NCI-H128 (cell line): ENCODE measurements around the gene CRTC1.
A peak's percentile ranks its signal among the peaks of the same experiment; 100 is the strongest.

ENCODE experiments used
- DNase-seq: peaks from one replicate; lab custom pipeline; 2025; ENCODE audit not compliant: unreplicated experiment; lab: John Stamatoyannopoulos, UW

CRTC1 gene

DNA sequence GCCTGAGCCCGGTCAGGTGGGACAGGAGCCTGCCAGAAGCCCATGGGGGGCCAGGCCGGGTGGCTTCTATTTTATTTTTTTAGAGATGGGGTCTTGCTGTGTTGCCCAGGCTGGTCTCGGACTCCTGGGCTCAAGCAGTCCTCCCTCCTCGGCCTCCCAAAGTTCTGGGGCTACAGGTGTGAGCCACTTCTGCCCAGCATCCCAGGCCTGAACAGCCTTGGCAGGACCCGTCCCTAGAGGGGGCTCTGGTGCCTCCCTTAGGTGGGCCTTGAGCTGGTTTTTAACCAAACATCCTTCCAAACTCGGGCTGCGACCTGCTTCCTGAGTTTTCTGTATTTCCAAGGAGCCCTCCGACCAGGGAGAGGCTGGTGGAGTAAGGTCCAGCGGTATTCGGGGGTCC is 97.2 kb downstream of the CRTC1 start:
- DNase-seq, result no peak

- DNase-seq, result no peak
These were observed 97.6 kb downstream of the CRTC1 start for GRCh38 chr19:18781047-18781600.

DNA sequence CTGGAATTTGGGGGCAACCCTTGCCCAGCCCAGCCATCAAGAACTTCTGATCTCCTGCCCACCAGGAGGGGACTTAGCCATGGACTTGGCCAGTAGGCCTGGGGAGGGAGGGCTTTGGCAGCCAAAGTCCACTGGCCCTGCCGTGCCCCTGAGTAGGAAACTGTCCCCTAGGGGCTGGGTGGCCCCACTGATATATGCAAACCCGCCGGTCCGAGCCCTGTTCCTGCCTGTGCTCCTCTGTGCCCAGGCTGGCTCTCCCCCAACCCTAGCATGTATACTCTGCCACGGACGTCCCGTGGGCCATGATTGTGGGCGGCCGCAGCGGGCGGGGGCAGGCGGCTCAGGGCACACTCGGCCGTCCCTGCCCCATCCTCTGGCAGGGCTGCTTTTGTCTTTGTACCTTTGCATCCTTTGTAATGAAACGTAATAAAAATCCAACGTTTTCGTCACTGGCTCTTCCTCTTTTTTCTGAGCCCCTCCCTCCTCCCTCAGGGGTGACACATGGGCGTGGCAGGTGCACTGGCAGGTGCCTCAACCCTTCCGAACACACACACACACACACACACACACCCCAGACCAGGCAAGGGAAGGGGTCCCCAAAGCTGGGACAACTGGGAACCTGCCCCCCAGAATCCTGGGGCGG is 98.5 kb downstream of the CRTC1 start:
- DNase-seq, result no peak

DNA sequence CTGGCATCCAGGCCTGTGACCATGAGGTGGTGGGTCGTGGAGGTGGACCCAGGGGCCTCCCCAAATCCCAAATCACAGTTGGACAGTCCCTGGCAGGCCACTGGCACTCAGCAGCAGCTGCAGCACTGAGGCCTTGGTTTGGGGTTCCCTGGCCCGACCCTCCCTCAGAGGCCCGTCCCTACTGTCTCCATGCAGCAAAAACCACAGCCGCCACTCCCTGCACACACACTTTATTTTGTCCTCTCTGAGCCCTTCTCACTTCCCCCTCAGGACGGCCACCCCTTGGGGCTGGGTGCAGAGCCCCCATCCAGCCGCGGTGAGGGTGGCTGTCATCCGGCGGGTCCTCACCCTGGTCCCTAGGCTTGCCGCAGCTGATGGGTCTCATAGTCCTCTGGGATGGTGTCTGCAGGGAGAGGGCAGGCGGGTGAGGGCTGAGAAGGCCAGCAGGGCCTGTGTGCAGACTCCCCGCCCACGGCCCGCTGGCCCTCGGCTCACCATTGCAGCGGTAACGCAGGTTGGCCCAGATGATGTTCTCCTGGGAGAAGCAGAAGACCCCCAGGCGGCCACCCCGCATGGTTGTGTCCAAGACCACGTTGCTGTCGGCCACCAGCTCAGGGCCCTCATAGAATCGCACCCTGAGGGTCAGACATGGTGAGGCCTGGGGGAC is 99.2 kb downstream of the CRTC1 start:
- no peak for DNase-seq

- DNase-seq, result no peak
These were observed 100.7 kb downstream of the CRTC1 start for GRCh38 chr19:18783958-18784785.

- no peak for DNase-seq
These were observed 101.3 kb downstream of the CRTC1 start for GRCh38 chr19:18784786-18785120.

GRCh38 chr19:18785179-18786124 is 102.0 kb downstream of the CRTC1 start:
- DNase-seq, result peak; percentile 10

DNA sequence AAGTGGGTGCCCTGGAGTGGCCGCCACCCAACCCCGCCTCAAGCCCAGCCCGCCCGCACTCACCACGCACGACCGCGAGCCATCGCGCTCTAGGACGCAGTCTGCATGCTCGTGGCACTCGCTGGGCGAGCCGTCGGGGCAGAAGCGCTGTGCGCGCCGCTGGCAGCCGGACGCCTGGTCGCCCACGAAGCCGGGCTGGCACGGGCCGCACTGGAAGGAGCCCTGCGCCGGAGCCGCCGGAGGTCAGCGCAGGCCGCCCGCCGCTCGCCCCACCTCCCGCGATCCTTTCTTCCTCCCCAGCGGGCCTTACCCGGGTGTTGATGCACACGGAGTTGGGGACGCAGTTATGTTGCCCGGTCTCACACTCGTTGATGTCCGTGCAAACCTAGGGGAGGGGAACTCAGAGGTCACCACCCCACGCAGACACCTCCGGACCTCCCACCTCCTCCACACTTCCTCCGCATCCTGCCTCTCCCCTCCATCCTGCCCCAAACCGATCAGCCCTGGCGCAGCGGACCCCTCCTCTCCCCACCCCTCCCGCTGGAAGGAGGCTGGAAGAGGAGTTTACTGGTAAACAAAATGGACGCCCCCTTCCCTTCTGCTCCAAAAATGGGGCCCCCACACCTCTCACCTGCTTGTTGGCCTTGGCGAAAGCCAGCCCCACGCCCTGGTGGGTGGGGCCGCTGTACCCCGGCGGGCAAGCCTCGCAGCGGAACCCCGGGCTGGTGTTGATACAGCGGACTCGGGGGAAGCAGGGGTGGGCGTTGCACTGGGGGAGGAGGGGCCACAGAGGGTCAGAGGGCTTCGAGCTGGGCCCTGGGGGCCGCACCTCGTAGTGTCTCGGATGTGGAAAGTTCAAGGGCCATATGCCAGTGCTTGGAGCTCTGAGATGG is 105.3 kb downstream of the CRTC1 start:
- no peak for DNase-seq

DNA sequence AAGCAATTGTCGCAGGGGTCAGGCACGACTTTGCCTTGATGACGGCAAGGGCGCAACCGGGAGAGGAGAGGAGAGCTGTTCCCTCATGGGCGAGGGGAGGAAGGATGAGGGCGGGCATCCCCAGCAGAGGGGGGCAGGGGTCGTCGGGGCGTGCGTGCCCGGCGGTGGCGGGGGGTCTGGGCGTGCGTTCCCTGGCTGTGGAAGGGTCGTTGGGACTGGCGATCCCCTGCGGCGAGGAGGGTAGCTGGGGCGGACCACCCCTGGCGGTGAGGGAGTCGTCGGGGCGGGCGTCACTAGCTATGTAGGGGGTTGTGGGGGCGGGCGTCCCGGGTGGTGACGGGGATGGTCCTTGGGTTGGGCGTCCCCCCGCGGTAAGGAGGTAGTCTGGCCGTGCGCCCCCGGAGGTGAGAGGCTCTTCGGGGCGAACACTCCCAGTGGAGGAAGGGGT is 106.0 kb downstream of the CRTC1 start:
- no peak for DNase-seq

DNA sequence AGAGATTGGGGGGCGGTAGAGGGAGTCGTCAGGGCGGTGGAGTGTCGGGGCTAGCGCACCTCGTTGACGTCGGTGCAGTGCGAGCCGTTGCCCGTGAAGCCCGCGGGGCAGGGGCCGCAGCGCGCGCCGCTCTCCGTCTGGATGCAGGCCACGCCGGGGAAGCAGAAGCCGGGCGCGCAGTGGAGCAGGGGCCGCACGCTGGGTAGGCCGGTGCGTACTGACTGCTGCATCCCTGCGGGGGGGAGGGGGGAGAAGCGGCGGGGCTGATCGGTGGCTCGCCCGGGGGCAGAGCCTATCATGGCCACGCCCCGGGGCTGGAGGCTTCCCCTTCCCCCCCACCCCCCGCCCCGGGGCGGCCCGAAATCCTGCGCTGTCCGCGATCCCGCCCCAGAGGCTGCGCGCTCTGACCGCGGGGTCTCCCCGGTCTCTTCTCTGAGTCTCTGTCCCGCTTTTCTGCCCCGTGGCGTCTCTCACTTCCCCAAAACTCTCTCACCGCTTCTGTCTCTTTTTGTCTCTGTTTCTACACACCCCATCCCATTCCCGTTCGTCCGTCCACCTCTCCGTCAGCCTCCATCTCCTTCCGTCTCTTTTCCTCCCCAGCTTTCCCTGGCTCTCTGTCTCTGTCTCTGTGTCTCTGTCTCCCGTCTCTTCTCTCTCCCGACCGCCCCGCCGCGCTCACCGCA is 106.5 kb downstream of the CRTC1 start:
- DNase-seq, result no peak

- DNase-seq, result no peak
These were observed 107.3 kb downstream of the CRTC1 start, which contains the start of gene COMP for GRCh38 chr19:18790566-18791314. Gene COMP (minus strand): TSS chr19:18791305. CDS start chr19:18791269, 36 bp downstream.

DNA sequence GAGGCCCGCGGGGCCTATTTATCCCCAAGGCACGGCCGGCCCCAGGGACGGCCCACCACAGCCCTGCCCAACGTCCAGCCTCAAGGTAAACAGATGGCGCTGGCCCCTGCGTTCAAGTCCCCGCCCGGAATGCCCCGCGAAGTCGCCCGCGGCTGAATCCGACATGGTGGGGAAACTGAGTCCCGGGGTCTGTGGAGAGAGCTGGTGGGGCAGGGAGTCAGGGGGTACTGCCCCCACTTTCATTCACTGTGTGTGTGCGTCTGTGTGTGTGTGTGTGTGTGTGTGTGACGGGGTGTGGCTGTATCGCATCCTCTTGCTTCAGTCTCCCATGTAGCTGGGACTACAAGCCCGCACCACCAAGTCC is 107.8 kb downstream of the CRTC1 start:
- DNase-seq, result no peak

DNA sequence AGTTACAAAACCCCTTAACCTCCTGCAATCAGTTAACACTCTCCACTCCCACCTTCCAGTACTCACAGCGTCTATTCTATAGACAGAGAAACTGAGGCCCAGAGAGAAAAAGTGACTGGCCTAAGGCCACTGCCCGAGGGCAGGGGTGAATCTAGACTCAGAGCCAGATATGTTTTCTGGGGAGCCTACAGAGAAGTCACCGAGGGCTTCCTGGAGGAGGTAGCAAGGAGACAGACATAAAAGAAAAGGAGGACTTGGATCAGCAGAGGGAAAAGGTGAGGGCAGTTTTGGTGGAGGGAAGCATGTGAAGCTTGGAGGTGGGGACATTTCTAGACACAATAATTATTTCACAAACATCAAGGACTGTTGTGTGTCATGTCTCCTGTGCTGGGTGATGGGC is 109.2 kb downstream of the CRTC1 start:
- DNase-seq, result no peak

GRCh38 chr19:18793144-18794028 is 109.9 kb downstream of the CRTC1 start:
- no peak for DNase-seq

DNA sequence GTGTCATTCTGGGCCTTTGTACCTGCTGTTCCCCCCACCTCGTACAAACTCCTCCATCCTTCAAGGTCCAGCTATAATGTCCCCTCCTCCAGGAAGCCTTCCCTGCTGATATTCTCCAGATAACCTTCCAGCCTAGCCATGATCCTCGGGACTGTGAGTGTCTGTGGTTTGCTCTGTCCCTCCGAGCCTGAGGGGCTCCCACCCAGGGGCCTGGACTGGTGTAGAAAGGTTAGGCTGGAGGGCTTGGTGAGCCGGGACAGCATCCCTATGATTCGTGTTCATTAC is 110.5 kb downstream of the CRTC1 start:
- DNase-seq, result no peak

- no peak for DNase-seq
These were observed 111.2 kb downstream of the CRTC1 start for GRCh38 chr19:18794692-18795091.

DNA sequence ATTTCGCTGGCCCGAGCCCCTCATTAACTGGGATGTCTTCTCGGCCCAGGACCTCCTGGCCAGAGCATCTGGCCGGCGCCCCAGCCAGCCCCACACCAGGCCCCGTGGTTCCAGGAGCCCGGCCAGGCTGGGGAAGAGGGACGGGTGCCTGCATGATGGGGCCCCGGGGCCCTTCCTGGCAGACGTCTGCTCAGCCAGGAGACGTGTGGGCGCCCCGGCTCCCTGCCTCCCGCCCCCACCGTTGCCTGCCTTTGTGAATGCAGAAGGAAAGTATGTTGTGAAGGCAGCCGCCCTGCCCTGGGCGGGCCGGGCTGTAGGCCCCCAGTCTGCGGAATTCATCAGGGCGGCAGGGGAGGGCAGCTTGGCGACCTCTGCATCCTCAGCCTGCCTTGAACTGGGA is 112.1 kb downstream of the CRTC1 start:
- DNase-seq, result no peak

GRCh38 chr19:18796239-18796638 is 112.8 kb downstream of the CRTC1 start:
- DNase-seq, result no peak
